Esophagus squamous epithelium (tissue), 4 donors: ENCODE measurements around the gene GALE.

Source experiments
- POLR2A ChIP-seq, 4 donors: fragments of 450-650 bp; IDR thresholded peaks; one replicate each; pipeline ENCODE4 v1.6.1; 2017; ENCODE audit warnings: antibody characterized with exemption in 4 of 4, mild to moderate bottlenecking in 4 of 4, moderate library complexity in 3 of 4
- TF ChIP-seq, protein P1 (sequence below), 6 experiments: fragments of 450-650 bp in 4 of 6; fragments of 200-600 bp in 2 of 6; sonication (generic) in 2 of 6; IDR thresholded peaks; one replicate each; pipeline ENCODE4 v1.5.1; 2016 to 2019; ENCODE audit warnings: antibody characterized with exemption in 6 of 6, mild to moderate bottlenecking in 4 of 6, moderate library complexity in 4 of 6

DNA sequence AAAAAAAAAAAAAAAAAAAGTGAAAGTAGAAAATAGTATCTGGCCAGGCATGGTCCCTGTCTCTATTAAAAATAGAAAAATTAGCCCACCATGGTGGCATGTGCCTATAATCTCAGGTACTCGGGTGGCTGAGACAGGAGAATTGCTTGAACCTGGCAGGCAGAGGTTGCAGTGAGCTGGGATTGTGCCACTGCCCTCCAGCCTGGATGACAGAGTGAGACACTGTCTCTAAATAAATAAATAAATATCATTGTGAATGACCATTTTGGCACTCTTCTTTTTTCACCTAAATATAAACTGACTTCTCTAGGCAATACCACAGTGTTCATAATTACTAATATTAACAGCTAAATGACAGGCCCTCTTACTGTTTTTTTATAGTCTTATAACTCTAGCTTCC lies 42.7 kb downstream of the GALE start:
- TF ChIP-seq, protein P1, sequence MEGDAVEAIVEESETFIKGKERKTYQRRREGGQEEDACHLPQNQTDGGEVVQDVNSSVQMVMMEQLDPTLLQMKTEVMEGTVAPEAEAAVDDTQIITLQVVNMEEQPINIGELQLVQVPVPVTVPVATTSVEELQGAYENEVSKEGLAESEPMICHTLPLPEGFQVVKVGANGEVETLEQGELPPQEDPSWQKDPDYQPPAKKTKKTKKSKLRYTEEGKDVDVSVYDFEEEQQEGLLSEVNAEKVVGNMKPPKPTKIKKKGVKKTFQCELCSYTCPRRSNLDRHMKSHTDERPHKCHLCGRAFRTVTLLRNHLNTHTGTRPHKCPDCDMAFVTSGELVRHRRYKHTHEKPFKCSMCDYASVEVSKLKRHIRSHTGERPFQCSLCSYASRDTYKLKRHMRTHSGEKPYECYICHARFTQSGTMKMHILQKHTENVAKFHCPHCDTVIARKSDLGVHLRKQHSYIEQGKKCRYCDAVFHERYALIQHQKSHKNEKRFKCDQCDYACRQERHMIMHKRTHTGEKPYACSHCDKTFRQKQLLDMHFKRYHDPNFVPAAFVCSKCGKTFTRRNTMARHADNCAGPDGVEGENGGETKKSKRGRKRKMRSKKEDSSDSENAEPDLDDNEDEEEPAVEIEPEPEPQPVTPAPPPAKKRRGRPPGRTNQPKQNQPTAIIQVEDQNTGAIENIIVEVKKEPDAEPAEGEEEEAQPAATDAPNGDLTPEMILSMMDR (IDR thresholded peaks at IDR 0.05): no peak
- TF ChIP-seq POLR2A (IDR thresholded peaks at IDR 0.05): no peak
